ENCODE data around the gene SPTBN5. TPM values are rescaled to one million over a fixed set of nuclear protein-coding genes. Genes with fewer than 3 reads are reported as not detected.

SPTBN5 gene
- total RNA-seq, 1 experiment from 2014 or later, result 0.84 TPM

GRCh38 chr15:41886741-41887140, 7.1 kb downstream of the SPTBN5 start:
- POLR2A ChIA-PET (ENCODE audit: unreplicated experiment), result no interaction called here
- H3F3A ChIP-seq (ENCODE audit: low read length, unreplicated experiment), result no peaks in the 10 kb centered on the region
- H3K27ac ChIP-seq (ENCODE audit: low read length), result no peak overlapping the region
- ATAC-seq, result no peak
- no peaks in the 10 kb centered on the region for H3K4me1 ChIP-seq (ENCODE audit: insufficient read depth, low read length)
- no peak overlapping the region for H3K4me3 ChIP-seq (ENCODE audit: low read length)
- DNase-seq, result no peak
- no peak overlapping the region for H2AFZ ChIP-seq (ENCODE audit: low read length)
- H3K27me3 ChIP-seq (ENCODE audit: low read length), result no peaks in the 10 kb centered on the region
- no TSS peak for BruUV-seq (replicated peaks)
- H3K4me2 ChIP-seq (ENCODE audit: low read length), result no peak overlapping the region
- TF ChIP-seq EZH2 (IDR thresholded peaks at IDR 0.05; ENCODE audit: low read length, unreplicated experiment), result no peak
- no peak for TF ChIP-seq EZH2phosphoT487 (IDR thresholded peaks at IDR 0.05; ENCODE audit: borderline replicate concordance, low read length)
- TF ChIP-seq, protein P1, sequence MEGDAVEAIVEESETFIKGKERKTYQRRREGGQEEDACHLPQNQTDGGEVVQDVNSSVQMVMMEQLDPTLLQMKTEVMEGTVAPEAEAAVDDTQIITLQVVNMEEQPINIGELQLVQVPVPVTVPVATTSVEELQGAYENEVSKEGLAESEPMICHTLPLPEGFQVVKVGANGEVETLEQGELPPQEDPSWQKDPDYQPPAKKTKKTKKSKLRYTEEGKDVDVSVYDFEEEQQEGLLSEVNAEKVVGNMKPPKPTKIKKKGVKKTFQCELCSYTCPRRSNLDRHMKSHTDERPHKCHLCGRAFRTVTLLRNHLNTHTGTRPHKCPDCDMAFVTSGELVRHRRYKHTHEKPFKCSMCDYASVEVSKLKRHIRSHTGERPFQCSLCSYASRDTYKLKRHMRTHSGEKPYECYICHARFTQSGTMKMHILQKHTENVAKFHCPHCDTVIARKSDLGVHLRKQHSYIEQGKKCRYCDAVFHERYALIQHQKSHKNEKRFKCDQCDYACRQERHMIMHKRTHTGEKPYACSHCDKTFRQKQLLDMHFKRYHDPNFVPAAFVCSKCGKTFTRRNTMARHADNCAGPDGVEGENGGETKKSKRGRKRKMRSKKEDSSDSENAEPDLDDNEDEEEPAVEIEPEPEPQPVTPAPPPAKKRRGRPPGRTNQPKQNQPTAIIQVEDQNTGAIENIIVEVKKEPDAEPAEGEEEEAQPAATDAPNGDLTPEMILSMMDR (conservative IDR thresholded peaks at IDR 0.05; ENCODE audit: low read depth, low read length), result no peak
- H3K36me3 ChIP-seq (ENCODE audit: low read depth, low read length), result no peaks in the 10 kb centered on the region
- H3K9ac ChIP-seq (ENCODE audit: low read length), result no peak overlapping the region
- no peaks in the 10 kb centered on the region for H3K9me2 ChIP-seq (replicated peaks; ENCODE audit: low read length)
- intact Hi-C loops (cut with micrococcal nuclease), result no loop called here
- no peaks in the 10 kb centered on the region for H3K9me3 ChIP-seq (ENCODE audit: low read length)
- CTCF ChIA-PET, result no interaction called here
- H3K79me2 ChIP-seq (ENCODE audit: low read length), result no peaks in the 10 kb centered on the region
- no peaks in the 10 kb centered on the region for H4K20me1 ChIP-seq (ENCODE audit: low read length)

- no peaks in the 10 kb centered on the region for H3K9me3 ChIP-seq (ENCODE audit: low read length)
- TF ChIP-seq EZH2phosphoT487 (IDR thresholded peaks at IDR 0.05; ENCODE audit: borderline replicate concordance, low read length), result no peak
- no peak for TF ChIP-seq EZH2 (IDR thresholded peaks at IDR 0.05; ENCODE audit: low read length, unreplicated experiment)
- TF ChIP-seq, protein P1 (conservative IDR thresholded peaks at IDR 0.05; ENCODE audit: low read depth, low read length), result no peak
- BruUV-seq (replicated peaks), result no TSS peak
- intact Hi-C loops (cut with micrococcal nuclease), result no loop called here
- H3K27me3 ChIP-seq (ENCODE audit: low read length), result no peaks in the 10 kb centered on the region
- DNase-seq (no peak), ATAC-seq (no peak)
- H3K27ac ChIP-seq (ENCODE audit: low read length), result no peak overlapping the region
- no peaks in the 10 kb centered on the region for H3K79me2 ChIP-seq (ENCODE audit: low read length)
- H3K9me2 ChIP-seq (replicated peaks; ENCODE audit: low read length), result no peaks in the 10 kb centered on the region
- H3F3A ChIP-seq (ENCODE audit: low read length, unreplicated experiment), result no peaks in the 10 kb centered on the region
- no peak overlapping the region for H2AFZ ChIP-seq (ENCODE audit: low read length)
- no peak overlapping the region for H3K4me2 ChIP-seq (ENCODE audit: low read length)
- no peaks in the 10 kb centered on the region for H3K36me3 ChIP-seq (ENCODE audit: low read depth, low read length)
- ChIA-PET POLR2A (ENCODE audit: unreplicated experiment) (no interaction called here), CTCF (no interaction called here)
- no peaks in the 10 kb centered on the region for H4K20me1 ChIP-seq (ENCODE audit: low read length)
- no peak overlapping the region for H3K9ac ChIP-seq (ENCODE audit: low read length)
- H3K4me3 ChIP-seq (ENCODE audit: low read length), result no peak overlapping the region
- H3K4me1 ChIP-seq (ENCODE audit: insufficient read depth, low read length), result no peaks in the 10 kb centered on the region
These were observed 8.0 kb downstream of the SPTBN5 start for GRCh38 chr15:41885841-41886240.

GRCh38 chr15:41885321-41885720, 8.5 kb downstream of the SPTBN5 start:
- intact Hi-C loops (cut with micrococcal nuclease), result no loop called here
- CTCF ChIA-PET, result no interaction called here

More at GRCh38 chr15:41885321-41885720, 8.5 kb downstream of the SPTBN5 start:
- H3K9me2 ChIP-seq (replicated peaks; ENCODE audit: low read length), result no peaks in the 10 kb centered on the region
- H3F3A ChIP-seq (ENCODE audit: low read length, unreplicated experiment), result no peaks in the 10 kb centered on the region
- no peaks in the 10 kb centered on the region for H3K9me3 ChIP-seq (ENCODE audit: low read length)
- no TSS peak for BruUV-seq (replicated peaks)
- H3K36me3 ChIP-seq (ENCODE audit: low read depth, low read length), result no peaks in the 10 kb centered on the region
- H3K27me3 ChIP-seq (ENCODE audit: low read length), result no peaks in the 10 kb centered on the region
- TF ChIP-seq EZH2 (IDR thresholded peaks at IDR 0.05; ENCODE audit: low read length, unreplicated experiment), result no peak
- TF ChIP-seq, protein P1 (conservative IDR thresholded peaks at IDR 0.05; ENCODE audit: low read depth, low read length), result no peak
- TF ChIP-seq EZH2phosphoT487 (IDR thresholded peaks at IDR 0.05; ENCODE audit: borderline replicate concordance, low read length), result no peak
- DNase-seq (no peak), ATAC-seq (no peak; the same call in 1 of the 2 replicates)
- no peak overlapping the region for H3K4me3 ChIP-seq (ENCODE audit: low read length)
- H3K9ac ChIP-seq (ENCODE audit: low read length), result no peak overlapping the region
- no peaks in the 10 kb centered on the region for H3K4me1 ChIP-seq (ENCODE audit: insufficient read depth, low read length)
- no peak overlapping the region for H3K27ac ChIP-seq (ENCODE audit: low read length)
- no peak overlapping the region for H2AFZ ChIP-seq (ENCODE audit: low read length)
- H3K4me2 ChIP-seq (ENCODE audit: low read length), result no peak overlapping the region
- POLR2A ChIA-PET (ENCODE audit: unreplicated experiment), result no interaction called here
- H3K79me2 ChIP-seq (ENCODE audit: low read length), result no peaks in the 10 kb centered on the region
- H4K20me1 ChIP-seq (ENCODE audit: low read length), result no peaks in the 10 kb centered on the region

Measured in PC-3 (cell line).